H1 (cell line): ENCODE results near the gene MTCH1. TPM values are rescaled to one million over a fixed set of nuclear protein-coding genes. Genes with fewer than 3 reads are reported as not detected.

Experiments
- CTCF ChIA-PET: fragments of 300-600 bp; sonication (Branson Sonifier 250); formaldehyde crosslinking; loops from one replicate; lab custom pipeline; 2021; ENCODE audit not compliant: partially characterized antibody; lab: Charles Lee
- POLR2A ChIA-PET: fragments of 300-600 bp; sonication (Branson Sonifier 250); formaldehyde crosslinking; loops from one replicate; lab custom pipeline; 2021; ENCODE audit warnings: inconsistent platforms; ENCODE audit not compliant: partially characterized antibody; lab: Charles Lee
- DNase-seq, 2 experiments: peaks; one replicate each; pipeline versions ENCODE4 v3.0.0 to v3.0.0-alpha.2; 2010 to 2022; ENCODE audit warnings: low spot score in 2 of 2, low read depth in 1 of 2, mixed read lengths in 1 of 2
- FAIRE-seq: peaks from 2 replicates; lab custom pipeline; 2011; peaks lifted over from hg19 to GRCh38; lab: Jason Lieb, UNC
- H2AFZ ChIP-seq: 2 replicates; pipeline ENCODE4 v1.8.1; 2012; ENCODE audit warnings: low read length, inconsistent platforms
- H2AK5ac ChIP-seq: 2 replicates; pipeline ENCODE4 v1.6.1; 2013; ENCODE audit warnings: low read depth, low read length
- H2BK120ac ChIP-seq: replicated peaks from 2 replicates; pipeline ENCODE3; 2013; ENCODE audit warnings: low read depth, low read length, inconsistent platforms
- H2BK12ac ChIP-seq: 2 replicates; pipeline ENCODE4 v1.6.1; 2013; ENCODE audit warnings: low read depth, low read length
- H2BK15ac ChIP-seq: 2 replicates; pipeline ENCODE4 v1.6.1; 2013; ENCODE audit warnings: low read length
- H2BK20ac ChIP-seq: 2 replicates; pipeline ENCODE4 v1.6.1; 2013; ENCODE audit warnings: low read length
- H2BK5ac ChIP-seq: 2 replicates; pipeline ENCODE4 v1.6.1; 2013; ENCODE audit warnings: low read depth, low read length
- H3K14ac ChIP-seq: 2 replicates; pipeline ENCODE4 v1.6.1; 2013; ENCODE audit warnings: inconsistent platforms; ENCODE audit not compliant: insufficient read length
- H3K18ac ChIP-seq: 2 replicates; pipeline ENCODE4 v1.6.1; 2013; ENCODE audit warnings: low read length; ENCODE audit errors: extremely low read depth
- H3K23ac ChIP-seq: 2 replicates; pipeline ENCODE4 v1.6.1; 2013; ENCODE audit warnings: inconsistent platforms; ENCODE audit not compliant: insufficient read length
- H3K23me2 ChIP-seq: 2 replicates; pipeline ENCODE4 v1.6.1; 2013; ENCODE audit warnings: low read depth, low read length
- H3K27ac ChIP-seq: 2 replicates; pipeline ENCODE4 v1.6.1; 2011; ENCODE audit warnings: low read depth, low read length, inconsistent platforms
- H3K27me3 ChIP-seq, 4 experiments: replicated peaks in 1 of 4; 1 replicate in 1 of 4; 2 replicates in 3 of 4; pipeline versions ENCODE4 v1.6.1 to v1.8.1; 2011 to 2013; ENCODE audit warnings: low read length in 3 of 4, mild to moderate bottlenecking in 3 of 4, inconsistent platforms in 2 of 4, mixed read lengths in 2 of 4, moderate library complexity in 1 of 4; ENCODE audit not compliant: control insufficient read depth in 3 of 4, insufficient read depth in 3 of 4; ENCODE audit errors: extremely low read depth in 1 of 4
- H3K36me3 ChIP-seq, 4 experiments: 2 replicates each; pipeline versions ENCODE4 v1.6.1 to v1.8.1; 2011 to 2013; ENCODE audit warnings: mild to moderate bottlenecking in 4 of 4, low read length in 3 of 4, moderate library complexity in 2 of 4, control low read depth in 1 of 4, inconsistent platforms in 1 of 4; ENCODE audit not compliant: insufficient read depth in 4 of 4, control insufficient read depth in 2 of 4
- H3K4ac ChIP-seq: replicated peaks from 2 replicates; pipeline ENCODE3; 2013; ENCODE audit warnings: low read length, low read depth, mixed read lengths, inconsistent platforms; ENCODE audit not compliant: insufficient read length
- H3K4me1 ChIP-seq, 4 experiments: replicated peaks in 1 of 4; 1 replicate in 1 of 4; 2 replicates in 3 of 4; pipeline versions ENCODE4 v1.6.1 to v1.8.1; 2011 to 2013; ENCODE audit warnings: low read length in 3 of 4, inconsistent platforms in 2 of 4, mixed read lengths in 1 of 4; ENCODE audit not compliant: insufficient read depth in 4 of 4, control insufficient read depth in 3 of 4
- H3K4me2 ChIP-seq, 2 experiments: 2 replicates each; pipeline versions ENCODE4 v1.6.1 to v1.8.1; 2011 to 2013; ENCODE audit warnings: low read depth in 2 of 2, low read length in 2 of 2, control low read depth in 1 of 2, inconsistent platforms in 1 of 2, mild to moderate bottlenecking in 1 of 2; ENCODE audit not compliant: insufficient read depth in 1 of 2
- H3K4me3 ChIP-seq, 4 experiments: fragments of 200-600, 300-600 bp in 1 of 4; sonication (generic), shearing (Covaris generic), sonication (Bioruptor Twin) in 1 of 4; 2 replicates each; pipeline versions ENCODE4 v1.5.1 to v1.8.1; 2011 to 2016; ENCODE audit warnings: low read length in 4 of 4, low read depth in 3 of 4, control low read depth in 2 of 4, inconsistent platforms in 2 of 4, mild to moderate bottlenecking in 2 of 4, mixed read lengths in 1 of 4, moderate library complexity in 1 of 4; ENCODE audit not compliant: insufficient read depth in 2 of 4; ENCODE audit errors: extremely low read depth in 1 of 4
- H3K56ac ChIP-seq: replicated peaks from 2 replicates; pipeline ENCODE3; 2013; ENCODE audit warnings: low read depth, mild to moderate bottlenecking, mixed read lengths, low read length, inconsistent platforms; ENCODE audit not compliant: insufficient read length
- H3K79me1 ChIP-seq: 2 replicates; pipeline ENCODE4 v1.6.1; 2013; ENCODE audit warnings: low read depth, low read length, control low read depth
- H3K79me2 ChIP-seq, 2 experiments: 2 replicates each; pipeline versions ENCODE4 v1.6.1 to v1.8.1; 2012 to 2013; ENCODE audit warnings: low read length in 2 of 2, mild to moderate bottlenecking in 2 of 2, inconsistent platforms in 1 of 2; ENCODE audit not compliant: insufficient read depth in 2 of 2, control insufficient read depth in 1 of 2
- H3K9ac ChIP-seq, 4 experiments: replicated peaks in 1 of 4; 1 replicate in 1 of 4; 2 replicates in 3 of 4; pipeline versions ENCODE4 v1.6.1 to v1.8.1; 2011 to 2013; ENCODE audit warnings: low read depth in 3 of 4, low read length in 3 of 4, control low read depth in 2 of 4, mild to moderate bottlenecking in 2 of 4, moderate library complexity in 2 of 4, inconsistent platforms in 1 of 4; ENCODE audit errors: extremely low read depth in 1 of 4
- H3K9me3 ChIP-seq, 2 experiments: 2 replicates each; pipeline versions ENCODE4 v1.6.1 to v1.8.1; 2012 to 2013; ENCODE audit warnings: mild to moderate bottlenecking in 2 of 2, moderate library complexity in 2 of 2, control low read depth in 1 of 2, inconsistent platforms in 1 of 2, low read depth in 1 of 2, low read length in 1 of 2, mixed read lengths in 1 of 2; ENCODE audit not compliant: insufficient read depth in 2 of 2
- H4K20me1 ChIP-seq, 2 experiments: replicated peaks in 1 of 2; 2 replicates each; pipeline versions ENCODE3 to v1.8.1; 2011 to 2013; ENCODE audit warnings: inconsistent platforms in 2 of 2, low read length in 2 of 2, mild to moderate bottlenecking in 1 of 2; ENCODE audit not compliant: insufficient read depth in 2 of 2, control insufficient read depth in 1 of 2
- H4K5ac ChIP-seq: 2 replicates; pipeline ENCODE4 v1.6.1; 2013; ENCODE audit warnings: low read length, low read depth, mixed read lengths, inconsistent platforms; ENCODE audit not compliant: insufficient read length
- H4K8ac ChIP-seq: 2 replicates; pipeline ENCODE4 v1.8.0; 2013; ENCODE audit warnings: mild to moderate bottlenecking, moderate library complexity, low read length, inconsistent platforms; ENCODE audit not compliant: insufficient read depth; ENCODE audit errors: extremely low read depth
- H4K91ac ChIP-seq: replicated peaks from 2 replicates; pipeline ENCODE3; 2013; ENCODE audit warnings: low read length, mixed read lengths, inconsistent platforms; ENCODE audit not compliant: insufficient read length
- BCL11A ChIP-seq, 2 experiments: IDR thresholded peaks; one replicate each; pipeline ENCODE4 v1.6.1; 2011; ENCODE audit warnings: low read depth in 2 of 2, low read length in 2 of 2, mild to moderate bottlenecking in 2 of 2
- CTBP2 ChIP-seq: IDR thresholded peaks from 2 replicates; pipeline ENCODE4 v1.7.0; 2011; ENCODE audit warnings: borderline replicate concordance, mild to moderate bottlenecking, moderate library complexity, mixed read lengths, low read length; ENCODE audit not compliant: insufficient read depth, insufficient read length
- EGR1 ChIP-seq: IDR thresholded peaks from 2 replicates; pipeline ENCODE4 v1.6.1; 2011; ENCODE audit warnings: low read depth, low read length, borderline replicate concordance
- JUN ChIP-seq: IDR thresholded peaks from 2 replicates; pipeline ENCODE4 v1.6.1; 2011; ENCODE audit warnings: low read depth, mild to moderate bottlenecking, improper control_type of control experiment, low read length
- KDM1A ChIP-seq: fragments of 200-600, 300-600 bp; sonication (generic); IDR thresholded peaks from 2 replicates; pipeline ENCODE4 v1.7.1; 2016; ENCODE audit warnings: mild to moderate bottlenecking, low read length, borderline replicate concordance
- MAX ChIP-seq: IDR thresholded peaks from 2 replicates; pipeline ENCODE4 v1.6.1; 2012; ENCODE audit warnings: inconsistent platforms
- NANOG ChIP-seq: IDR thresholded peaks from 2 replicates; pipeline ENCODE4 v1.6.1; 2011; ENCODE audit warnings: low read length, low read depth, mild to moderate bottlenecking, inconsistent platforms; ENCODE audit not compliant: insufficient read depth, poor library complexity, severe bottlenecking
- NRF1 ChIP-seq: IDR thresholded peaks from 2 replicates; pipeline ENCODE4 v1.6.1; 2011; ENCODE audit warnings: mild to moderate bottlenecking, low read depth, low read length, improper control_type of control experiment
- PHF8 ChIP-seq: fragments of 200-600 bp; sonication (generic); conservative IDR thresholded peaks from 2 replicates; pipeline ENCODE4 v1.7.1; 2012; ENCODE audit warnings: low read depth, mild to moderate bottlenecking, inconsistent platforms, low read length, moderate library complexity
- TBP ChIP-seq: IDR thresholded peaks from 2 replicates; pipeline ENCODE4 v1.6.1; 2011; ENCODE audit warnings: low read depth, low read length, improper control_type of control experiment
- ZNF274 ChIP-seq: IDR thresholded peaks from 2 replicates; pipeline ENCODE4 v1.7.0; 2012; ENCODE audit warnings: low read length, borderline replicate concordance; ENCODE audit errors: extremely low read depth
- WGBS, 2 experiments: shearing (Covaris generic) in 1 of 2; methylation state at CpG; one replicate each; pipeline versions ENCODE4 v1.1.6 to v1.1.7; 2013 to 2015; ENCODE audit warnings: low lambda C conversion rate in 2 of 2, mixed read lengths in 2 of 2, inconsistent platforms in 1 of 2, low coverage in 1 of 2, missing lambda C conversion rate in 1 of 2; ENCODE audit not compliant: insufficient replicate concordance in 2 of 2, insufficient coverage in 1 of 2, insufficient read length in 1 of 2; ENCODE audit errors: extremely low coverage in 1 of 2, missing lambda C conversion rate in 1 of 2; 5-methylcytosine and 5-hydroxymethylcytosine counted together
- polyA plus RNA-seq, 7 experiments: library from polyadenylated mRNA; depleted of rRNA in 3 of 7; stranded (reverse) in 5 of 7; unstranded in 2 of 7; fragments of >200 nt in 5 of 7; fragments of 200-250 nt in 2 of 7; gene quantifications; 1 replicate in 5 of 7; 2 replicates in 1 of 7; 4 replicates in 1 of 7; pipeline versions ENCODE4 v1.2.1 to v1.2.3, GENCODE V29; 2011 to 2013; ENCODE audit warnings: missing spikeins in 2 of 7, mixed read lengths in 2 of 7
- total RNA-seq: library from RNA; stranded (reverse); fragmentation: NEBNext Ultra II Directional; extraction: Animal tissue kit (Norgen Biotek cat#: 25700); gene quantifications from 2 replicates; pipeline ENCODE4 v1.2.1, GENCODE V29; 2021

Gene MTCH1
- total and polyA plus RNA-seq, 2 of the 8 experiments (the other 6 are each of a cell fraction or from before 2014, with no cell fraction given): 169 to 214 TPM

- no peak for FAIRE-seq
- Histone ChIP-seq H3K79me1 (no peaks in the 10 kb centered on the region), H3K4me1 (peaks cover 0 to 5% (median 2%) of the 10 kb centered on the region in 4 experiments; a peak in 4 of 7 replicates), H3K27ac (no peak overlapping the region), H4K5ac (no peak overlapping the region), H2BK20ac (0 out of 2 replicates have a peak overlapping the region, but pooled peaks have one; percentile 48), H3K56ac (no peak overlapping the region), H3K14ac (no peak overlapping the region), H3K4ac (no peak overlapping the region), H3K18ac (no peak overlapping the region), H3K23ac (no peak overlapping the region), H2BK120ac (no peak overlapping the region), H3K27me3 (no peaks in the 10 kb centered on the region), H3K9ac (no peak overlapping the region), H3K9me3 (no peaks in the 10 kb centered on the region), H4K91ac (no peak overlapping the region), H4K8ac (no peak overlapping the region), H3K4me2 (no peak overlapping the region), H4K20me1 (peaks cover 0 to 3% of the 10 kb centered on the region in 2 experiments), H2BK15ac (no peak overlapping the region), H2AK5ac (no peak overlapping the region), H3K23me2 (no peaks in the 10 kb centered on the region), H3K79me2 (no peaks in the 10 kb centered on the region), H3K36me3 (no peaks in the 10 kb centered on the region), H2BK12ac (0 out of 2 replicates have a peak overlapping the region, but pooled peaks have one; percentile 23), H3K4me3 (no peak overlapping the region), H2AFZ (peak overlapping the region; percentile 91; the same call in 1 of the 2 replicates), H2BK5ac (no peak overlapping the region)
- 82% methylated on average over 15 of the region's 15 CpGs; no CpG with 5 or more reads in 1 of the 2 experiments for WGBS, 2 experiments
- ChIA-PET CTCF (interaction anchor here (0.6 to 28.1 kb wide), 12 partner anchors 9 to 289 kb away, joined by 3 to 866 read pairs (median 4); partner anchors contain the start of genes C6orf89 and PIM1), POLR2A (interaction anchor here (1.3 kb wide), 1 partner anchor 145 kb away, joined by 3 read pairs; the partner anchor contains the start of gene PIM1)
- no peak for TF ChIP-seq KDM1A
- TF ChIP-seq ZNF274: no peak
- no peak for TF ChIP-seq CTBP2
- TF ChIP-seq NANOG: no peak
- TF ChIP-seq EGR1: no peak
- TF ChIP-seq JUN: no peak
- TF ChIP-seq BCL11A (IDR thresholded peaks at IDR 0.05; ENCODE audit: low read depth in 2 of 2, low read length in 2 of 2): no peak
- no peak for TF ChIP-seq NRF1
- TF ChIP-seq PHF8: no peak
- no peak for TF ChIP-seq TBP
- no peak for TF ChIP-seq MAX
- no peak for DNase-seq
Measured at GRCh38 chr6:37024656-37025337, 38.8 kb upstream of the MTCH1 start.
